OCI-LY7 (cell line): ENCODE measurements around the gene HOXB3.

Experiments used
- EZH2phosphoT487 ChIP-seq: fragments of 200-600 bp; sonication (generic); IDR thresholded peaks from 2 replicates; pipeline ENCODE4 v1.6.1; 2018; ENCODE audit warnings: low read depth, borderline replicate concordance, mild to moderate bottlenecking, mixed run types, antibody characterized with exemption, low read length, moderate library complexity, mixed read lengths
- TF ChIP-seq, protein P1 (sequence below): fragments of 200-600 bp; sonication (generic); conservative IDR thresholded peaks from 2 replicates; pipeline ENCODE4 v1.5.1; 2014; ENCODE audit warnings: mild to moderate bottlenecking, antibody characterized with exemption, low read length, moderate library complexity, mixed read lengths

DNA sequence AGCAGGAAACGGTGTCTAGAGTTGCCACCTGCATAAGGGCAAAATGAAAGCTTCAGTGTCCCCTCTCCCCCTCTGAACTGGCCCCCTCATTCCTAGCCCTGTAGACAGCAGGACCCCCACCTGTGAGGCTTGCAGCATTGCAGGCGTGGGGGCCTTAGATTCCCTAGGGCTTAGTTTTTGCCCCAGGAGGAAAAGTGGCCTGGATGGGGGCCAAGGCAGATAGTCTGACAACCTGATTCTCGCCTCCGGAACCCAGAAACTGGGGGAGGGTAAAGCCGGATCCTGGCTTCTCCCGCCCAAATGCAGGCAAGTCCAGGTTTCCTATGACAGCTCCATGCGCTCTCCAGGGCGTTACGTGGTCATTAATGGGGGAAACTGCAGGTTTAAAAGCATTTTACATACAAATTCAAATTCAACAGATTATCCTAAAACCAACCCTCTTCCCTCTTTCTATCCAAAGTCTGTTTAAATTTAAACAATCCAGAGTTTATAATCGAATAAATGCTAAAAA is 15.4 kb upstream of the HOXB3 start:
- TF ChIP-seq, protein P1, sequence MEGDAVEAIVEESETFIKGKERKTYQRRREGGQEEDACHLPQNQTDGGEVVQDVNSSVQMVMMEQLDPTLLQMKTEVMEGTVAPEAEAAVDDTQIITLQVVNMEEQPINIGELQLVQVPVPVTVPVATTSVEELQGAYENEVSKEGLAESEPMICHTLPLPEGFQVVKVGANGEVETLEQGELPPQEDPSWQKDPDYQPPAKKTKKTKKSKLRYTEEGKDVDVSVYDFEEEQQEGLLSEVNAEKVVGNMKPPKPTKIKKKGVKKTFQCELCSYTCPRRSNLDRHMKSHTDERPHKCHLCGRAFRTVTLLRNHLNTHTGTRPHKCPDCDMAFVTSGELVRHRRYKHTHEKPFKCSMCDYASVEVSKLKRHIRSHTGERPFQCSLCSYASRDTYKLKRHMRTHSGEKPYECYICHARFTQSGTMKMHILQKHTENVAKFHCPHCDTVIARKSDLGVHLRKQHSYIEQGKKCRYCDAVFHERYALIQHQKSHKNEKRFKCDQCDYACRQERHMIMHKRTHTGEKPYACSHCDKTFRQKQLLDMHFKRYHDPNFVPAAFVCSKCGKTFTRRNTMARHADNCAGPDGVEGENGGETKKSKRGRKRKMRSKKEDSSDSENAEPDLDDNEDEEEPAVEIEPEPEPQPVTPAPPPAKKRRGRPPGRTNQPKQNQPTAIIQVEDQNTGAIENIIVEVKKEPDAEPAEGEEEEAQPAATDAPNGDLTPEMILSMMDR = no peak
- no peak for TF ChIP-seq EZH2phosphoT487
